ENCODE results near the gene ARHGEF11. TPM values are rescaled to one million over a fixed set of nuclear protein-coding genes. Genes with fewer than 3 reads are reported as not detected.

ARHGEF11 gene
- total and polyA plus RNA-seq, 9 of the 15 experiments (the other 6 are each of a cell fraction or from before 2014, with no cell fraction given): 0.14 to 15.5 (median 9.0) TPM

DNA sequence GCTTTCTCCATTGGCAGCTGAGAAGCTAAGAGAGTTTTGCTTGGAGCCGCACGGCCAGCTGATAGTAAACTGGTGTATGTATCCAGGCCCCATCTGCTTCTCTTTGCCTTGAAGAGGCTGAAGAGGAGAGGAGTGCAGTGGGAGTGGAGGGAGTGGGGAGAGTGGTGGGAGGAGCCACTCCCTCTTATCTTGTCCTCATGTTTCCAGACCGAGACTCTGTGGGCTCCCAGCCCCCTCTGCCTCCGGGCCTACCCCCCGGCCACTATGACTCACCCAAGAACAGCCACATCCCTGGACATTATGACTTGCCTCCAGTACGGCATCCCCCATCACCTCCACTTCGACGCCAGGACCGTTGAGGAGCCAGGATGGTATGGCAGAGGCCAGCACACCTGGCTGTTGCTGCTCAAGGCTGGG, 131.1 kb downstream of the ARHGEF11 start (continued):
- TF ChIP-seq RBM17 (IDR thresholded peaks at IDR 0.05; ENCODE audit: borderline replicate concordance, low read depth, low read length): no peak
- TF ChIP-seq, protein P1, sequence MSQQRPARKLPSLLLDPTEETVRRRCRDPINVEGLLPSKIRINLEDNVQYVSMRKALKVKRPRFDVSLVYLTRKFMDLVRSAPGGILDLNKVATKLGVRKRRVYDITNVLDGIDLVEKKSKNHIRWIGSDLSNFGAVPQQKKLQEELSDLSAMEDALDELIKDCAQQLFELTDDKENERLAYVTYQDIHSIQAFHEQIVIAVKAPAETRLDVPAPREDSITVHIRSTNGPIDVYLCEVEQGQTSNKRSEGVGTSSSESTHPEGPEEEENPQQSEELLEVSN (IDR thresholded peaks at IDR 0.05; ENCODE audit: borderline replicate concordance in 1 of 2, extremely low read depth in 1 of 2, insufficient read depth in 1 of 2, insufficient read length in 1 of 2, low read depth in 1 of 2, low read length in 1 of 2, poor library complexity in 1 of 2, severe bottlenecking in 1 of 2): peak; percentile 73 to 78
- TF ChIP-seq, protein P2, sequence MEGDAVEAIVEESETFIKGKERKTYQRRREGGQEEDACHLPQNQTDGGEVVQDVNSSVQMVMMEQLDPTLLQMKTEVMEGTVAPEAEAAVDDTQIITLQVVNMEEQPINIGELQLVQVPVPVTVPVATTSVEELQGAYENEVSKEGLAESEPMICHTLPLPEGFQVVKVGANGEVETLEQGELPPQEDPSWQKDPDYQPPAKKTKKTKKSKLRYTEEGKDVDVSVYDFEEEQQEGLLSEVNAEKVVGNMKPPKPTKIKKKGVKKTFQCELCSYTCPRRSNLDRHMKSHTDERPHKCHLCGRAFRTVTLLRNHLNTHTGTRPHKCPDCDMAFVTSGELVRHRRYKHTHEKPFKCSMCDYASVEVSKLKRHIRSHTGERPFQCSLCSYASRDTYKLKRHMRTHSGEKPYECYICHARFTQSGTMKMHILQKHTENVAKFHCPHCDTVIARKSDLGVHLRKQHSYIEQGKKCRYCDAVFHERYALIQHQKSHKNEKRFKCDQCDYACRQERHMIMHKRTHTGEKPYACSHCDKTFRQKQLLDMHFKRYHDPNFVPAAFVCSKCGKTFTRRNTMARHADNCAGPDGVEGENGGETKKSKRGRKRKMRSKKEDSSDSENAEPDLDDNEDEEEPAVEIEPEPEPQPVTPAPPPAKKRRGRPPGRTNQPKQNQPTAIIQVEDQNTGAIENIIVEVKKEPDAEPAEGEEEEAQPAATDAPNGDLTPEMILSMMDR (IDR thresholded peaks at IDR 0.05 in 2 of 3, conservative IDR thresholded peaks at IDR 0.05 in 1 of 3; ENCODE audit: insufficient read depth in 2 of 3, low read depth in 1 of 3, low read length in 3 of 3): no peak
- TF ChIP-seq, protein P3, sequence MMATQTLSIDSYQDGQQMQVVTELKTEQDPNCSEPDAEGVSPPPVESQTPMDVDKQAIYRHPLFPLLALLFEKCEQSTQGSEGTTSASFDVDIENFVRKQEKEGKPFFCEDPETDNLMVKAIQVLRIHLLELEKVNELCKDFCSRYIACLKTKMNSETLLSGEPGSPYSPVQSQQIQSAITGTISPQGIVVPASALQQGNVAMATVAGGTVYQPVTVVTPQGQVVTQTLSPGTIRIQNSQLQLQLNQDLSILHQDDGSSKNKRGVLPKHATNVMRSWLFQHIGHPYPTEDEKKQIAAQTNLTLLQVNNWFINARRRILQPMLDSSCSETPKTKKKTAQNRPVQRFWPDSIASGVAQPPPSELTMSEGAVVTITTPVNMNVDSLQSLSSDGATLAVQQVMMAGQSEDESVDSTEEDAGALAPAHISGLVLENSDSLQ (IDR thresholded peaks at IDR 0.05): peak; percentile 68; the same call in 1 of the 2 replicates
- TF ChIP-seq ZC3H4 (CRISPR knock-in tag; IDR thresholded peaks at IDR 0.05; ENCODE audit: borderline replicate concordance): no peak
- no peak for TF ChIP-seq EZH2 (IDR thresholded peaks at IDR 0.05; ENCODE audit: borderline replicate concordance, low read depth, low read length)
- TF ChIP-seq, protein P4, sequence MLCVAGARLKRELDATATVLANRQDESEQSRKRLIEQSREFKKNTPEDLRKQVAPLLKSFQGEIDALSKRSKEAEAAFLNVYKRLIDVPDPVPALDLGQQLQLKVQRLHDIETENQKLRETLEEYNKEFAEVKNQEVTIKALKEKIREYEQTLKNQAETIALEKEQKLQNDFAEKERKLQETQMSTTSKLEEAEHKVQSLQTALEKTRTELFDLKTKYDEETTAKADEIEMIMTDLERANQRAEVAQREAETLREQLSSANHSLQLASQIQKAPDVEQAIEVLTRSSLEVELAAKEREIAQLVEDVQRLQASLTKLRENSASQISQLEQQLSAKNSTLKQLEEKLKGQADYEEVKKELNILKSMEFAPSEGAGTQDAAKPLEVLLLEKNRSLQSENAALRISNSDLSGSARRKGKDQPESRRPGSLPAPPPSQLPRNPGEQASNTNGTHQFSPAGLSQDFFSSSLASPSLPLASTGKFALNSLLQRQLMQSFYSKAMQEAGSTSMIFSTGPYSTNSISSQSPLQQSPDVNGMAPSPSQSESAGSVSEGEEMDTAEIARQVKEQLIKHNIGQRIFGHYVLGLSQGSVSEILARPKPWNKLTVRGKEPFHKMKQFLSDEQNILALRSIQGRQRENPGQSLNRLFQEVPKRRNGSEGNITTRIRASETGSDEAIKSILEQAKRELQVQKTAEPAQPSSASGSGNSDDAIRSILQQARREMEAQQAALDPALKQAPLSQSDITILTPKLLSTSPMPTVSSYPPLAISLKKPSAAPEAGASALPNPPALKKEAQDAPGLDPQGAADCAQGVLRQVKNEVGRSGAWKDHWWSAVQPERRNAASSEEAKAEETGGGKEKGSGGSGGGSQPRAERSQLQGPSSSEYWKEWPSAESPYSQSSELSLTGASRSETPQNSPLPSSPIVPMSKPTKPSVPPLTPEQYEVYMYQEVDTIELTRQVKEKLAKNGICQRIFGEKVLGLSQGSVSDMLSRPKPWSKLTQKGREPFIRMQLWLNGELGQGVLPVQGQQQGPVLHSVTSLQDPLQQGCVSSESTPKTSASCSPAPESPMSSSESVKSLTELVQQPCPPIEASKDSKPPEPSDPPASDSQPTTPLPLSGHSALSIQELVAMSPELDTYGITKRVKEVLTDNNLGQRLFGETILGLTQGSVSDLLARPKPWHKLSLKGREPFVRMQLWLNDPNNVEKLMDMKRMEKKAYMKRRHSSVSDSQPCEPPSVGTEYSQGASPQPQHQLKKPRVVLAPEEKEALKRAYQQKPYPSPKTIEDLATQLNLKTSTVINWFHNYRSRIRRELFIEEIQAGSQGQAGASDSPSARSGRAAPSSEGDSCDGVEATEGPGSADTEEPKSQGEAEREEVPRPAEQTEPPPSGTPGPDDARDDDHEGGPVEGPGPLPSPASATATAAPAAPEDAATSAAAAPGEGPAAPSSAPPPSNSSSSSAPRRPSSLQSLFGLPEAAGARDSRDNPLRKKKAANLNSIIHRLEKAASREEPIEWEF (CRISPR knock-in tag; IDR thresholded peaks at IDR 0.05): no peak
- 0 out of 2 replicates have a peak, but pooled peaks have one; percentile 6 for TF ChIP-seq MEF2A (IDR thresholded peaks at IDR 0.05; ENCODE audit: control insufficient read depth, low read depth, low read length)
- TF ChIP-seq, protein P5, sequence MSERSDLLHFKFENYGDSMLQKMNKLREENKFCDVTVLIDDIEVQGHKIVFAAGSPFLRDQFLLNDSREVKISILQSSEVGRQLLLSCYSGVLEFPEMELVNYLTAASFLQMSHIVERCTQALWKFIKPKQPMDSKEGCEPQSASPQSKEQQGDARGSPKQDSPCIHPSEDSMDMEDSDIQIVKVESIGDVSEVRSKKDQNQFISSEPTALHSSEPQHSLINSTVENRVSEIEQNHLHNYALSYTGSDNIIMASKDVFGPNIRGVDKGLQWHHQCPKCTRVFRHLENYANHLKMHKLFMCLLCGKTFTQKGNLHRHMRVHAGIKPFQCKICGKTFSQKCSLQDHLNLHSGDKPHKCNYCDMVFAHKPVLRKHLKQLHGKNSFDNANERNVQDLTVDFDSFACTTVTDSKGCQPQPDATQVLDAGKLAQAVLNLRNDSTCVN (CRISPR knock-in tag; IDR thresholded peaks at IDR 0.05): no peak
- peak; percentile 95 for TF ChIP-seq SMARCE1 (IDR thresholded peaks at IDR 0.05)
- peak in 1 of 2 experiments; percentile 80; a peak in 1 of 4 replicates for TF ChIP-seq NONO (IDR thresholded peaks at IDR 0.05; ENCODE audit: low read depth in 2 of 2, low read length in 1 of 2)
- no peak; the same call in 1 of the 2 replicates for TF ChIP-seq CBFB (CRISPR knock-in tag; IDR thresholded peaks at IDR 0.05)
- peak in 1 of 2 experiments; percentile 48; a peak in 1 of 4 replicates for TF ChIP-seq SIN3A (IDR thresholded peaks at IDR 0.05; ENCODE audit: borderline replicate concordance in 2 of 2, control insufficient read depth in 1 of 2, low read depth in 2 of 2, low read length in 2 of 2)
- no peak for TF ChIP-seq SMAD3 (CRISPR knock-in tag; conservative IDR thresholded peaks at IDR 0.05)
- TF ChIP-seq SMAD1 (IDR thresholded peaks at IDR 0.05; ENCODE audit: low read depth, low read length, partially characterized antibody): peak; percentile 32
- no peak for TF ChIP-seq FOXA1 (IDR thresholded peaks at IDR 0.05; ENCODE audit: borderline replicate concordance)

Data from K562 (cell line).